Ecto neural progenitor cell (in vitro differentiated cells): ENCODE data around the gene FCHSD2.

Source experiments
- DNase-seq: peaks from one replicate; pipeline ENCODE4 v3.0.0-alpha.2; 2018; ENCODE audit warnings: low spot score

Gene FCHSD2

DNA sequence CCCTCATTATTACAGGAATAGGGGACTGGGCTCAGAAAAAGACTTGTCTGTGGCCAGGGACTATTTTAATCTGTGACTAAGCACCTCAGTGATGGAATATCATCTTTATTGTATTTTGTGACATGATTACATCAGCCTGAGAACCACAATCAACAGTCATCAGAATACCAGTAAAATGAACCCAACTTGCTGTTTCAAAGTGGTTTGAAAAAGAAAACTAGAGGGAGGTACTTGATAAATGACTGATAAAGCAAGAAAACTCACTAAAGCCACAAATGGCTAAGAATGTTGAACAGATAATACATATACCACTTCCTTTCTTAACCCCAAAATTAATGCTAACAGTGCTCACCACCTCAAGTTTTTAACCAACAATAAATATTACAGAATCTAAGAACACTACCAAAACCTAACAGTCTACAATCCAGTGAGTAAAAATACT is 172.2 kb downstream of the FCHSD2 start:
- no peak for DNase-seq

DNA sequence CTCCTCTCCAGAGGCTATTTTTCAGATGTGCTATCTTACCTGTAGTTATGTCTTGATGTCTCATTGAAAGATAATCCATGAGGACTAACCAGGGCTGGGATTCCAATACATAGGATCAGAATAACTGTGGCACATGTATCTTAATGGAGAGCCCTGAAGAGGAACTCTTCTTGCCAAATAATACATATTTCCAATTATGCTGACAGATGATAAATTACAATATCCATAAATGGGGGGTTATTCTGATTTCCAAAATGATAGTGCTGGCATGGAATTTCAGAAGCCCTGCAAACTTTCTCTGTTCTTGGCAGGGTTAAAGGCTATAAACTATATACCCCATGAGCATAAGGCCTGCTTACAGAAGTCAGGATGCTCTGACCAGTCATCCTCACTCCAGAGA is 173.7 kb downstream of the FCHSD2 start:
- DNase-seq: no peak

DNA sequence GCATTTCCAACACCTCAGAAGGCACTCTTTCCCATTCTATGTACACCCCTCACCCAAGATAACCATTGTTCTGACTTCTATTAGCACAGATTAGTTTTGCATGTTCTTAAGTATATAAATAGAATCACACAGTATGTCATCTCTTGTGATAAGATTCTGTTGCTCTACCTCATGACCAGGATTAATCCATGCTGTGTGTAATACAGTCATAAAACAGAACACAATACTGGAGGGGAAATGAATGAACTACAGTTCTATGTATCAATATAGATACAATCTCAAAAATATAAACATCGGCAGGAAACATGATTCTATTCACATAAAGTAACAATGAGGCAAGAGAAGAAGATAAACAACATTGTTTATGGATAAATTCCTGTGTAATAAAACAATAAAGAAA is 176.4 kb downstream of the FCHSD2 start:
- no peak for DNase-seq

DNA sequence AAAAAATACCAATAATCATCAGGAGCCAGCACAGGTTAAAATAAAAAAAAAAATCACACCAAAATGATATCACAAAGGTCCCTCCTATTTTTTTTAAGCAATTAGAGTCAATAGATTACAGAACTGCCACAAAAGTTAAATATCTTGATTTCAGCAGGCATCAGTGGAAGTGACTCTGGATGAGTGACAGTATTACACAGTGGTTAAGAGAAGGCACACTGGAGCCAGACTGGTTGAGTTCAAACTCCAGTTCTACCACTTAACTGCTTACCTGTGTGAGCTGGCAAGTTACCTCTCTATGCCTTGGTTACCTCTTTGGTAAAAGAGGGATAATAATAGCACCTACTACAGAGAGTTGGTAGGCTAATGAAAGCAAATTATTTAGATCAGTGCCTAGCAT is 179.4 kb downstream of the FCHSD2 start:
- DNase-seq: no peak

DNA sequence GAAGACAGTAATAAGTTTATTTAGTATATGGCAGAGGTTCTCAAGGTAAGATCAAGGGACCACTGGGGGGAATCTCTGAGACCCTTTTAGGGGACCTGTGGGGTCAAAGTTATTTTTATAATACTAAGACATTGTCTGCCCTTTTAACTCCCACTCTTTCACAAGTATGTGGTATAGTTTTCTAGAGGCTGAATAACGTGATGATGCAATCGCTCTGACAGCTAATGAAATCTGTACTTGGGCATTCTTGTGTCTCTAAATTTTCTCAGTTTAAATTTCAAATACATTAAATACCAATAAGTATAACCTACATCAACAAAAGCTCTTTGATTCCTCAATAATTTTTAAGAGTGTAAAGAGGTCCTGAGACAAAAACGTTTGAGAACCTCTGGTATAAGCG is 180.0 kb downstream of the FCHSD2 start:
- DNase-seq: no peak

DNA sequence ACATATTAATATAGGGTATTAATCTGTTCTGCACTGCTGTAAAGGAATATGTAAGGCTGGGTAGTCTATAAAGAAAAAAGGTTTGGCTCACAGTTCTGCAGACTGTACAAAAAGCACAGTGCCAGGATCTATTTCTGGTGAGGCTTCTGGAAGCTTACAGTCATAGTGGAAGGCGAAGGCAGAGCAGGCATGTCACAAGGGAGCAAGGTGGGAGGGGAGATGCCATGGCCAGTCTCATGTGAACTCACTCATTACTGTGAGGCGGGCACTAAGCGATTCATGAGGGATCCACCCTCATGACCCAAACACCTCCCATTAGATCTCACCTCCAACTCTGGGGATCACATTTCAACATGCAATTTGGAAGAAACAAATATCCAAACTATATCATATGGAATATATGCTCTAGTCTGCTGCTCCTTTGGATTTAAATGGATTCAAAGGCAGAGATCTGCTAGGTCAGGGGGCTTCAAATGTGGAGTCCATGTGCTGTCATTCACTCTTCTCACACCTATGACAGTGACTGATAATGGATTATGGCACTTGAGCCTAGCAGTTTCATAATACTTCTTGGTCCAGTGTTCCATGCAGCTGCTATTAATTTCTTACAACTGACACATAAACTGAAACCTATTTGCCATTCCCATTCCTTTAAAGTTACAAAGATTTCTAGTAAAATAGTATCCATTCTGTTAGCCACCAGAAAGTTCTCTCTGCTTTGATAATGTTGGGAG is 182.0 kb downstream of the FCHSD2 start:
- DNase-seq: no peak

DNA sequence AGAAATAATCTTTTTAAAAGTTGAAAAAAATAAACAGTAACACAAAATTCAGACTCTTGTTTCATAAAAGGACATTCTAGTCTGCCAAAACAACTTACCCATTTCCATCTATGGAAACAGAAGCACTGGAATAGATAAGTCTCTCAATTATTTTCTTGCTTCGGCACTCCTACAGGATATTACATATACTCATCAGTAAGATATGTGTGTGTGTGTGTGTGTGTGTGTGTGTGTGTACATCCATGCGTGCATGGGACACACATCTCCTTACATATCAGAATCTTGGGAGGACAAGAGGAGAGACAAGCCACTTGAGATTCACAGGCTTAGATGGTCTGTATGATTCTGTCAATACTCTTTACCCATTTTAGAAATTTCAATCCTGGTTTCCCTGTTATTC is 183.3 kb downstream of the FCHSD2 start:
- DNase-seq: no peak

DNA sequence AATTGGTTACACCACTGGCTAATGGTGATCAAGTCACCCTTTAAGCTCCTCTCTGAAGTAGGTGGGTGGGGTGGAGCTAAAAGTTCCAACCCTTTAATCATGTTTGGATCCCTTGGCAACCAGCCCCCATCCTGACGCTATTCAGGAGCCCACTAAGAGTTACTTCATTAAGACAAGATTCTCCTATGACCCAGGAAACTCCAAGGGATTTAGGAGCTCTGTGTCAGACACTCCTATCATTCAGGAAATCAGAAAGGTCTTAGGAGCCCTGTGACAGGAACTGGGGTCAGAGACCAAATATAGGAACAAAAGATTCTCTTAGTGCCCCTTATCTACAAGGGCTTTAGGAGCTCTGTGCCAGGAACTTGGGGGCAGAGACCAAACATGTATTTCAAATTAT is 186.7 kb downstream of the FCHSD2 start:
- no peak for DNase-seq

DNA sequence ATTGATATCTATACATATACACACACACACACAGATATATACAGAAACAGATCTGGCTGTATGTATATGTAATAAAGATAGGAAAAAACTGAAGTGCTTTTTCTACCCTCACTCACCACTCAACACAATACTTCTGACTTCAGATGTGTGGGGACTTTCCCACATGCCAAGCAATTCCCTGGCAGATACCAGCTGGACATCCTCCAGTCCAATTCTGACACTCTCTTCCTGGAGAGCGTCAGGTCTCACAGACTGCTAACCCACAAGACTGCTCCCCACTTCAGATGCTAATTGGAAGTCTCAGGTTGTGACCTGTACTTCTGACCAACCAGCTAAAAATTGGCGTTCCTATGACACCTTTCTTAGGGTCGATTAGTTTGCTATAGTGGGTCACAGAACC is 187.3 kb downstream of the FCHSD2 start:
- DNase-seq: no peak

DNA sequence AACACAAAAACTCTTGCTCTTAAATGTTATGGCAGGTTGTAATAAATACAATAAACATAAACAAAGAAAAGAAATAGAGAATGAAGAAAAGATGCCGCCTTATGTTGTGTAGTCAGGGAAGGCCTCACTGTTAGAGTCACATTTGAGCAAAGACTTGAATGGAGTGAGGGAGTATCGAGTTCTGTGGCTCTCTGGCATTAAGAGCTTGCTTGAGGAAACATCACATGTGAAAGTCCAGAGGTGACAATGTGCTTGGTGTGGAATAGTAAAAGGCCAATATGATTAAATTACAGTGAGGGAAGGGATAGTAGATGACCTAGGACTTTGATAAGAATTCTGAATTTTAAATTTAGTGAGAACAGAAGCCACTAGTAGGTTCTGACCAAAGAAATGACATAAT is 188.5 kb downstream of the FCHSD2 start:
- no peak for DNase-seq

DNA sequence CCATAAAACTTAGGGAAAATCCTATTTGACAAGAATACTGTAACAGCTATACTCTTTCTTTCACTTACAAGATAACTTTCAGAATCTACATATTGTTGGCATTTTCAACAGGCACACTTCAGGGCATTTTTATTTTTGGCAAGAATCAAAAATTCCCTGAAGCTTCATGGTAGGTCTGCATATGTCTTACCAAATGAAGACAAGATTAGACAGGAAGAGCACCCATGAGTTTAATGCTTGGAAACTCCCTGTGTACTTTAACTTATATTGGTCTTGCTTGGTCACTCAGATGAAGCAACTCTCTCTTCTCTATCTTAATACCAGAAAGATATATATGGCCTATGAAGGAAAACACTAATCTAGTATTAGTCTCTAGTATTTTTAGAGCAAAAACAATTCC is 190.2 kb downstream of the FCHSD2 start:
- no peak for DNase-seq

DNA sequence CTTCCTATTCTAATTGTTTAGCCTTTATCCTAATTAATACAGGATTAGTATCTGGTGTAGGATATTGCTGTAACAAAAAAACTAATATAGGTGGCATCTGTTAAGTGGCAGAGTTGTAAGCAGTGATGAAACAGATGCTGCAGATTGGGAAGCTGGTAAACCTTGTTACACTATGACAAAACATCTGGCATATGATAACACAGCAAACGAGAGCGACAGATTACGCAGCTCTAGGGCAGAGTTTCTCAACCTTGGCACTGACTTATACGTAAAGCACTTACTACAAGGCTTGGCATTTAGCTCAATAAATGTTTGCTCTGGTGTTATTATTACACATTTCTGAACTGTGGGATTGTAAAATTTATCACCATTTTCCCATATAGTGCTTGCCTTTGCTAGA is 190.9 kb downstream of the FCHSD2 start:
- DNase-seq: no peak

DNA sequence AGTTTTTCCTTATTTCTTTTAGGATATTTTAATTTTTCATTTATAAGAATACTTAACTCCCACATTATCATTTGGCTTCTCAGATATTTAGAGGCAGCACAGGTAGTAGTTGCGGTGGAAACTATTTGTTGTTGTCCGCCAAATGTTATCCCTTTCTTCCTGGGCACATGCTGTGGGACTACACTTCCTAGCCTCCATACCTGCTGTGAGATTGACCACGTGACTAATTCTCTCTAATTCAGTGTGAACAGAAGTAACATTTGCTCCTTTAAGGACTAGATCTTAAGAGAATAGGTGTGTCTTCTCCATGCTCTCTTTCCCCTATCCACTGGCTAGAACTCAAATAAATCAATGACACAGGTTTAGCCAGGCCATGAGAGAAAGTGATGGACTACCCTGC is 191.4 kb downstream of the FCHSD2 start:
- no peak for DNase-seq

DNA sequence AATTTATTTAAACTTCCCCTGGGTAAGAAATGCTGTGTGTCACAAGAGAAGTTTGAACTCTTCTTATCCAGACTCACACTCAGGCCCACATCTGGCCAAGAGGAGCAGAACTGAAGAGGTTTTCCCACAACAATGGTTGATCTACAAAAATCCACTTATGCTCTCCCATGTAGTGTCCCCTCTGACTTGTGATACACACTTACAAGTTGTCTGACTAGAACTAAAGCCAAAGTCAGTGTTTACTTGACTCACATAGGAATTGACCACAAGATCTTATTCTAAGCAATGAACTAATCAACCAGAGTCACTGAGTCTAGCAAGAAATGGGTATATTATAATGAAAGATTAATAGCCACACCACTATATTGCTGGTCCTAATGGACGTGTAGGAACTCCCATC is 194.9 kb downstream of the FCHSD2 start:
- DNase-seq: no peak

DNA sequence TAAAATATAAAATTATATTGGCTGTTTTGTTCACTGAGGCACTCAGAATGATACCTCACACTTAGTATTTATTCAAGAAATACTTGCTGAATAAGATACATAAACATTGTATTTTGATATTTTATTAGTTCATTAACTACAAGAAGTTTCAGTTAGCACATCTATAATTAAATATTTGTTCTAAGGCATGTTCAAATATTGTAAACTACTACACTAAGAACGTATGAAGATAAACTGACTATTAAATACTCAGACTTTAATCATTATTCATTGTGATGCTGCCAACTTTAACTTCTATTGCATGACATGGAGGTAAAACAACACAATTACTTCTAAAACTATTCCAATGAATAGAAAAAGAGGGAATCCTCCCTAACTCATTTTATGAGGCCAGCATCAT is 198.5 kb downstream of the FCHSD2 start:
- DNase-seq: no peak

DNA sequence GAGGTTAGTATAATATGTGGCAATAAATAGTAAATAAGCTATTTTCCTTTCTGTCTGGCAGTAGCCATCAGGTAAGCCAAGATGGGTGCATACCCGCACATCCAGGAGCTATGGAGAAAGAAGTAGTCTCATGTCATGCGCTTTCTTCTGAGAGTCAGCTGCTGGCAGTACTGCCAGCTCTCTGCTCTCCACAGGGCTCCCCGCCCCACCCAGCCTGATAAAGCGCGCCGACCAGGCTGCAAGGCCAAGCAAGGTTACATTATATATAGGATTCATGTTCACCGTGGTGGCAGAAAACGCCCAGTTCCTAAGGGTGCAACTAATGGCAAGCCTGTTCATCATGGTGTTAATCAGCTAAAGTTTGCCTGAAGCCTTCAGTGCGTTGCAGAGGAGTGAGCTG is 201.7 kb downstream of the FCHSD2 start:
- DNase-seq: no peak

DNA sequence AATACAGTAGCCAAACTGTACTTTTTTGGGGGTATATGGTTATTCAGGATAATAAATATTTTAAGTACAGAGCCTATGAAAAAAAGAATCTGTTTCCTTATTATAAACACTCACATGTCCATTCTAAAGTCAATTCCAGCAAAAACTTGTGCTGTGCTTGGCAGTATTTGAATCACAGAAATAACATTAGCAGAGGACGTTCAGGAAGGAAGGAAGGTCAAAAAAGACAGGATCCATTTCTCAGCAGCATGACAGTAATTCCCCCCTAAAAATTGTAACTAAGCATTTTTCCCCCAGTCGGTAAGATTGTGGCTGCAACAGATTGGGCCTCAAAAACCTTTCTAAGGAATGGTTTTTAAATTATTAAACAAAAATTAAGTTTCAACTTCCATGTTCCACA is 203.1 kb downstream of the FCHSD2 start:
- DNase-seq: no peak

DNA sequence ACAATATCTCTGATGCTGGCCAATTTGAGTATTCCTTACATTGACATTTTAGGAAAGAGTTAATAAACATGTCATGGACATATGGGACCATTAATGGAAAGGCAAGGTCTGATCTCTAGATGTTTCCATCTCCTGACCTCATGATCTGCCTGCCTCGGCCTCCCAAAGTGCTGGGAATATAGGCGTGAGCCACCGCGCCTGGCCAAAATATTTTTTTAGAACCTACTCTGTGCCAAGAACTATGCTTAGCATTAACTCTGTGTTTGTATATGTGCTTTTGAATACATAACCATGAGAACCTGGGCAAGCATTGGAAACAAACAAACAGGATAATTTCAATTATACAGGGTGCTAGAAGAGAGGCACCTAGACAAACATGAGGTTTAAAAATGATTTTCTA is 204.7 kb downstream of the FCHSD2 start:
- no peak for DNase-seq

DNA sequence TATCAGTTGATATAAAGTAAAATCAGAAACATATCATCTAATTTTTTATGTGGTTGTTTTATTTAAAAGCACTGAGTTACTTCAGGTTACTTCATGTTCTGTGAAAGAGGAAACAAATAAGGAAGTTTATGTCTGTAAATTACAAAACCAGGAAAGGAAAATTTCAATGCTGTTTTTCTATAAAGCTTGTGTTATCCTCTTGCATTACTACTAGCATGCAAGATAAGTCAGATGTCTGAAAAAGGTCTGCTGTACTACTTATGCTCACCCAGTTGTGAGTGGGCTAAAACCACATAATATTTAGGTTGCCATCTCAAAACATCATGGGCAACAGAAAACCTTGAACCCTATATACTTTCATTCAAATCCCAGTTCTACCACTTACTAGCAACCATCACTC is 206.4 kb downstream of the FCHSD2 start:
- no peak for DNase-seq

DNA sequence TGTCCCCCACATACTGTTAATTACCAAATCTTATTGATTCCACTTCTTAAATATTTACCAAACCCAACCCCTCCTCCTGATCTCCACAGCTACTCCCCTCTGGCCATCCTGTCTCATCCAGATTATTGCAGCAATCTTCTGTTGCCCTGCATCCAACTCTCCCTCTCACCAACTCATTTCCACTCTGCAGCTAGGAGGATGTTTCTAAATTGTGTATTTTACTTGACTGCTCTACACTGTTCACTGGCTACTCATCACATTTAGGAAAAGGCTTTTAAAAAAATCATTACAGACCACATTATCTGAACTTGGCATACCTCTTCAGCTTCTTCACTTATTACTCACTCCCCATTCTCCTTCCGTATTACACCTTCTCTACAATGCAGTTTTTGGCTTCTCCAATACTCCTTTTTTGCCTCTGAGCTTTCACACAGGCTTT is 210.0 kb downstream of the FCHSD2 start:
- DNase-seq: no peak

DNA sequence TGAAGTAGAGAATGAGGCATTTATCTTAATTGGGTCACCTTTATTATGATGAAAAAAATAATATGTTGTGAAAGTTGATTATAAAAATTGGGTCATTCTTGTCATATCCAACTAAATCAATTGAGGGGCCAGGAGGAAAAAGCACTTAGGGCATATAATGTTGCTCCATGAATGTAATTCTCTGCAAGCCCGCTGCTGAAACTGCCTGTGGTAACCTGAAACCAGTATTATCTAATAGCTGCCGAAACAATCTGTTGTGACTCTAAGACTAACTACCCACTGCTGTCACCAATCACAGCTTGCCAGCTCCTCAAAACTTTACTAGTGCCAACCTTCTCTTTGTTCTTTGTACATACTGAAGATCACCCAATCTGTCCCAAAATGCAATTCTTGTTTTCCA is 212.1 kb downstream of the FCHSD2 start:
- no peak for DNase-seq

DNA sequence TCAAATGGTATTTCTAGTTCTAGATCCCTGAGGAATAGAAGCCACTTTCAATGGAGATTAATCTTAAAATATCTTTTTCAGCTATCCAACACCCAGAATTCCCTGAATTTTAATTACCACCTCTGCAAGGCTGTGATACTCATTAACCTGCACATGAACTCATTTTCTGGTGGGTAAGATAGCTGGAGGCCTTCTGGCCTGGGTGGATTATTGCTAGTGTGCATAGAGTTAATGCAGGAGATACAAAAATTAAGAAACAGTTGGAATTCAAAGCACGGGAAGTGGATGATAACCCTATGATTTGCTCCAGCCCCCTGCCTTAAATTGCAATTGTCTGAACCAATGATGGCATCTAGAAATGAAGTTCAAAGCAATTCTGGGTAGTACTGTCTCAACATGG is 212.9 kb downstream of the FCHSD2 start:
- no peak for DNase-seq

DNA sequence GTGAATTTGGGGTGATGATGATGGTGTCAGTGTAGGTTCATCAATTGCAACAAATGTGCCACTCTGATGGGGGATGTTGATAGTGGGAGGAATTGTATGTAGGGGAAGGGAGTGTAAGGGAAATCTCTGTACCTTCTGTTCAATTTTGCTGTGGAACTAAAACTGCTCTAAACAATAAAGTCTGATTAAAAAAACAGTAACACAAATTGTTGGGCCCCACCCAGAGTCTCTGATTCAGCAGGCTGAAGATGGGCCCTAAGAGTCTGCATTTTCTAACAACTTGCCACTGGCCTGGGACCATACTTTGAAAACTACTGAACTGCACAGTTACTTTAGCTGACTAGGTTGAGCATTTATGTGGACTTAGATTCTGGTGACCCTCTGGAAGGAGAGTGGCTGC is 214.7 kb downstream of the FCHSD2 start:
- DNase-seq: no peak

DNA sequence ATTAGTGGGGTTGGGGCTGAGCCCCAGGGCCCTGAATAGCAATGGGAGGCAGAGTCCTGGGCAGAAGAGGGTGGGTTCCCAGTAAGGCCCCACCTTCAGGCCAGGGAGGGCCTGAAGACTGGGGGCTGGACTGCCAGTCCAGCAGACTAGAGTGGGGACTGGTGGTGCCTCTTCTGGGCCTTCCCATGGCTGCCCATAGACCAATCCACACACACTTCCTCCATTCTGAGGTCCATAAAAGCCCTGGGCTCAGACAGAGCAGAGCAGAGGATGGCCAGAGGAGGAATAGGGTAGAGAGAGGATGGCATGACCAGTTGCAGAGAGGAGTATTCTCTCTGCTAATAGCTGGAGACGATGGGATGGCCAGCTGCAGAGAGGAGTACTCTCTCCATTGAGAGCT is 216.0 kb downstream of the FCHSD2 start:
- no peak for DNase-seq

DNA sequence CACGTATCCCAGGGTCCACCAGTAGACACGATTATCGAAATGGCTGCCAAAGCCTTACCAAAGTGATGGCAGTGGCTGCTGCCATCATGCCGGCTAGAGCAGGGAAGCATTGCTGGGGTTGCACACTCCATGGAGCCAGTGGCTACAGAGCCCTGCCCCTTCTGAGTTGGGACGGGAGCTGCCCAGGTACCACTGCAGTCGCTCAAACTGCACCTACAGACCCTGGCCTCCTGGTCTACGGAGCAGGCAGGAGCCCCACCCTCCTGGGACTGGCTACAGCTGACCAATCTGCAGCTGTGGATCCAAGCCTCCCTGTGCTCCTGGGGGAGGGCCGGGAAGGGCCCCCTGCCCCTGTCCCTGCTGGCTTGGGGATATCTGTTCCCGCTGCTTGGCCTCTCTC is 216.5 kb downstream of the FCHSD2 start:
- DNase-seq: no peak
